K562 (cell line): ENCODE data around the gene LRRC4B. TPM values are rescaled to one million over a fixed set of nuclear protein-coding genes. Genes with fewer than 3 reads are reported as not detected.

Experiments used
- BRF2 ChIP-seq: IDR thresholded peaks from 3 replicates; pipeline ENCODE4 v1.6.1; 2011; ENCODE audit warnings: borderline replicate concordance, mild to moderate bottlenecking; ENCODE audit not compliant: insufficient read length, insufficient read depth
- C11orf30 ChIP-seq: fragments of 450-650 bp; IDR thresholded peaks from 2 replicates; pipeline ENCODE4 v1.6.1; 2016; ENCODE audit warnings: low read depth, mild to moderate bottlenecking
- CGGBP1 ChIP-seq: fragments of 250-450 bp; sonication (Bioruptor Pico); IDR thresholded peaks from 2 replicates; pipeline ENCODE4 v1.9.0; 2021; ENCODE audit warnings: mild to moderate bottlenecking
- DMBX1 ChIP-seq: fragments of 250-450 bp; sonication (Bioruptor Pico); IDR thresholded peaks from 2 replicates; pipeline ENCODE4 v1.8.0; 2022; ENCODE audit warnings: inconsistent platforms, mild to moderate bottlenecking, moderate library complexity, borderline replicate concordance
- EP300 ChIP-seq: IDR thresholded peaks from 2 replicates; pipeline ENCODE4 v1.6.1; 2012; ENCODE audit warnings: low read length, improper control_type of control experiment
- ETV5 ChIP-seq: sonication (generic); formaldehyde crosslinking; IDR thresholded peaks from 2 replicates; pipeline ENCODE4 v1.4.0; 2020; ENCODE audit warnings: low read depth, mild to moderate bottlenecking, missing genetic modification reagents
- FOXA3 ChIP-seq, 2 experiments: fragments of 450-650 bp in 1 of 2; sonication (generic) in 1 of 2; formaldehyde crosslinking; IDR thresholded peaks in 1 of 2; conservative IDR thresholded peaks in 1 of 2; 2 replicates each; pipeline versions ENCODE4 v1.4.0 to v1.8.0; 2020 to 2022; ENCODE audit warnings: mild to moderate bottlenecking in 2 of 2, missing genetic modification reagents in 1 of 2
- HDAC6 ChIP-seq: IDR thresholded peaks from 2 replicates; pipeline ENCODE4 v1.6.1; 2012; ENCODE audit warnings: low read depth, mild to moderate bottlenecking, control low read depth, inconsistent platforms, low read length, moderate library complexity
- HMBOX1 ChIP-seq: sonication (generic); IDR thresholded peaks from 2 replicates; pipeline ENCODE4 v1.6.1; 2016
- HNRNPLL ChIP-seq: fragments of 200-400 bp; formaldehyde crosslinking; IDR thresholded peaks from 2 replicates; pipeline ENCODE4 v1.6.1; 2017; ENCODE audit warnings: low read length, low read depth, mild to moderate bottlenecking; ENCODE audit not compliant: poor library complexity, severe bottlenecking
- LARP7 ChIP-seq: fragments of 450-650 bp; IDR thresholded peaks from 2 replicates; pipeline ENCODE4 v1.6.1; 2016
- MCM7 ChIP-seq, 2 experiments: fragments of 450-650 bp; IDR thresholded peaks; 2 replicates each; pipeline ENCODE4 v1.6.1; 2016 to 2018
- NCOA1 ChIP-seq: fragments of 450-650 bp; IDR thresholded peaks from 2 replicates; pipeline ENCODE4 v1.6.1; 2016; ENCODE audit warnings: low read depth
- NFE2 ChIP-seq: IDR thresholded peaks from 2 replicates; pipeline ENCODE4 v1.6.1; 2014; ENCODE audit warnings: antibody characterized with exemption, low read depth
- NFE2L1 ChIP-seq: fragments of 450-650 bp; IDR thresholded peaks from 2 replicates; pipeline ENCODE4 v1.6.1; 2016; ENCODE audit warnings: missing genetic modification characterization, low read depth, mild to moderate bottlenecking, missing compliant biosample characterization, moderate library complexity, borderline replicate concordance
- POLR3G ChIP-seq: IDR thresholded peaks from 2 replicates; pipeline ENCODE4 v1.6.1; 2011; ENCODE audit not compliant: insufficient read length, insufficient replicate concordance; ENCODE audit errors: extremely low read depth
- SIRT6 ChIP-seq: IDR thresholded peaks from one replicate; pipeline ENCODE4 v1.6.1; 2012; ENCODE audit warnings: low read depth, mild to moderate bottlenecking, control low read depth, inconsistent platforms, low read length, moderate library complexity
- SMAD4 ChIP-seq: fragments of 250-450 bp; sonication (Bioruptor Pico); conservative IDR thresholded peaks from 2 replicates; pipeline ENCODE4 v1.8.0; 2021; ENCODE audit warnings: inconsistent platforms, mild to moderate bottlenecking, moderate library complexity
- STAT5B ChIP-seq: fragments of 250-450 bp; sonication (Bioruptor Pico); IDR thresholded peaks from 2 replicates; pipeline ENCODE4 v1.8.0; 2021; ENCODE audit warnings: mild to moderate bottlenecking, inconsistent platforms
- TFE3 ChIP-seq: fragments of 450-650 bp; formaldehyde crosslinking; IDR thresholded peaks from 2 replicates; pipeline ENCODE4 v1.4.0; 2020; ENCODE audit warnings: mild to moderate bottlenecking, mixed read lengths
- XRCC5 ChIP-seq: fragments of 200-400 bp; formaldehyde crosslinking; IDR thresholded peaks from 2 replicates; pipeline ENCODE4 v1.6.1; 2017; ENCODE audit warnings: low read depth, mild to moderate bottlenecking, low read length
- ZNF57 ChIP-seq: fragments of 450-650 bp; formaldehyde crosslinking; IDR thresholded peaks from 2 replicates; pipeline ENCODE4 v1.4.0; 2020; ENCODE audit warnings: mild to moderate bottlenecking, moderate library complexity
- ZNF740 ChIP-seq, 3 experiments: fragments of 200-800 bp in 1 of 3; sonication (Bioruptor generic) in 1 of 3; sonication (generic) in 1 of 3; formaldehyde crosslinking in 1 of 3; IDR thresholded peaks; 2 replicates each; pipeline versions ENCODE4 v1.6.1 to v1.8.0; 2016 to 2022; ENCODE audit warnings: mild to moderate bottlenecking in 2 of 3, missing compliant biosample characterization in 2 of 3, missing genetic modification characterization in 2 of 3, missing genetic modification reagents in 1 of 3
- ZNF75A ChIP-seq: fragments of 450-650 bp; formaldehyde crosslinking; IDR thresholded peaks from 2 replicates; pipeline ENCODE4 v1.4.0; 2020; ENCODE audit warnings: mild to moderate bottlenecking
- polyA plus RNA-seq, 8 experiments: library from polyadenylated mRNA; depleted of rRNA in 4 of 8; stranded (reverse) in 5 of 8; unstranded in 3 of 8; fragments of >200 nt; fragmentation: Nextera tagmentation in 2 of 8; fragmentation: Illumina TruSeq in 1 of 8; extraction: Ambion mirVana in 2 of 8; extraction: Trizol in 1 of 8; gene quantifications; 2 replicates each; pipeline versions ENCODE4 v1.2.1 to v1.2.3, GENCODE V29; 2011 to 2014; ENCODE audit warnings: inconsistent platforms in 1 of 8, missing spikeins in 1 of 8
- total RNA-seq, 7 experiments: library from RNA; depleted of rRNA in 6 of 7; stranded (reverse); fragments of >200 nt in 6 of 7; fragmentation: Illumina TruSeq in 2 of 7; extraction: Trizol in 2 of 7; gene quantifications; 2 replicates each; pipeline versions ENCODE4 v1.2.1 to v1.2.3, GENCODE V29; 2011 to 2021; ENCODE audit warnings: low replicate concordance in 1 of 7

Gene LRRC4B
- total and polyA plus RNA-seq, 9 of the 15 experiments (the other 6 are each of a cell fraction or from before 2014, with no cell fraction given), result 0.18 to 9.6 (median 2.9) TPM; not detected in 2

GRCh38 chr19:50601407-50602088 is 33.3 kb upstream of the LRRC4B start (continued):
- TF ChIP-seq POLR3G (no peak), LARP7 (no peak), CGGBP1 (CRISPR knock-in tag) (no peak), ZNF57 (CRISPR knock-in tag) (no peak), HDAC6 (no peak), SMAD4 (CRISPR knock-in tag) (peak; percentile 96), SIRT6 (no peak), NFE2 (peak; percentile 66), NFE2L1 (no peak), ETV5 (CRISPR knock-in tag) (peak; percentile 77), ZNF740 (CRISPR knock-in tag; IDR thresholded peaks at IDR 0.05) (no peak), ZNF740 (tag; IDR thresholded peaks at IDR 0.05) (no peak), STAT5B (CRISPR knock-in tag) (no peak), HMBOX1 (peak; percentile 87), BRF2 (no peak), TFE3 (CRISPR knock-in tag) (no peak), DMBX1 (CRISPR knock-in tag) (peak; percentile 72), C11orf30 (peak; percentile 15; the same call in 1 of the 2 replicates), XRCC5 (no peak), MCM7 (IDR thresholded peaks at IDR 0.05) (no peak), FOXA3 (CRISPR knock-in tag; conservative IDR thresholded peaks at IDR 0.05 in 1 of 2, IDR thresholded peaks at IDR 0.05 in 1 of 2) (no peak), ZNF75A (CRISPR knock-in tag) (no peak), HNRNPLL (no peak), EP300 (peak; percentile 97), NCOA1 (peak; percentile 96)
